Mononuclear cell (primary cell): ENCODE data around the gene SLC5A2. TPM values are rescaled to one million over a fixed set of nuclear protein-coding genes. Genes with fewer than 3 reads are reported as not detected.
"Not testable (repeated sequence)": the region's sequence is repeated elsewhere in the genome, so short reads cannot be mapped to it uniquely, and the experiment has no call there.

ENCODE experiments used
- H3K27me3 ChIP-seq: 2 replicates; pipeline ENCODE4 v1.6.0; 2011; ENCODE audit warnings: low read length, control low read depth; ENCODE audit not compliant: insufficient read depth
- H3K4me1 ChIP-seq: 2 replicates; pipeline ENCODE4 v1.5.1; 2011; ENCODE audit warnings: mild to moderate bottlenecking, low read length, control low read depth; ENCODE audit not compliant: insufficient read depth
- H3K4me3 ChIP-seq: 2 replicates; pipeline ENCODE4 v1.5.1; 2011; ENCODE audit warnings: mild to moderate bottlenecking, low read length, moderate library complexity
- H3K9me3 ChIP-seq: 2 replicates; pipeline ENCODE4 v1.5.1; 2011; ENCODE audit warnings: low read depth, mild to moderate bottlenecking, control low read depth, low read length
- total RNA-seq: library from RNA; depleted of rRNA; stranded (reverse); fragments of >200 nt; gene quantifications from one replicate; pipeline ENCODE4 v1.2.3, GENCODE V29; 2012

The SLC5A2 gene
- total RNA-seq, 1 donor: 0.42 TPM

DNA sequence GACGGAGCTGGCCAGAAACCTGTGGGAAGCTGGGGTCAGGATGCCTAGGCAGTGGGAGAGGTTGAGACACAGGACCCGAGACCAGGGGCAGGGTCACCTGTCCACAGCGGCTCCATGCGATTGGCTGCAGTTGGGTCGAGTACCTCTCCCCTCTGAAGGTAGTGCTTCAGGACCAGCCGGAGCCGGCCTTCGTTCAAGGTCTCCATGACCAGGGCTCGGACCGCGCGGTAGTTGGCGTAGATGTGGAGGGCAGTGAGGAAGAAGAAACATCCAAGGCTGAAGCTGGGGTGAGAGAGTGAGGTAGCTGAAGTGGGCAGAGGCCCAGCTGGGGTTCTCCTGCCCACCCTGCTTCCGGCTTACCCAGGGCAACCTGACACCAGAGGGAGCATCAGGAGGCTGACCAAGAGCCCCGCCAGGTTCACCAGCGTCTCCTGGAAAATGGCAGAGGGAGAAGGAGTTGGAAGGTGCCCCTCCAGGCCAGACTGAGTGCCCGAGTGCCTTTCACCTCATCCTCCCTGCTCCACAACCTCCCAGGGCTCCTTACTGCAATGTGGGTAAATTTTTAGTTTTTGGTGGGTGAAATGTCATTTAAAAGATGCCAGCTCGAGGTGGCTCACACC lies 10.7 kb downstream of the SLC5A2 start:
- Histone ChIP-seq H3K9me3 (no peaks in the 10 kb centered on the region), H3K4me1 (no peaks in the 10 kb centered on the region), H3K4me3 (no peak overlapping the region), H3K27me3 (no peaks in the 10 kb centered on the region)

- Histone ChIP-seq H3K27me3 (no peaks in the 10 kb centered on the region), H3K4me1 (no peaks in the 10 kb centered on the region), H3K9me3 (no peaks in the 10 kb centered on the region), H3K4me3 (no peak overlapping the region)
Measured at GRCh38 chr16:31496670-31497069, 13.7 kb downstream of the SLC5A2 start.

GRCh38 chr16:31498493-31498892 lies 15.6 kb downstream of the SLC5A2 start:
- Histone ChIP-seq H3K4me1 (no peaks in the 10 kb centered on the region), H3K4me3 (no peak overlapping the region), H3K9me3 (no peaks in the 10 kb centered on the region), H3K27me3 (no peaks in the 10 kb centered on the region)

DNA sequence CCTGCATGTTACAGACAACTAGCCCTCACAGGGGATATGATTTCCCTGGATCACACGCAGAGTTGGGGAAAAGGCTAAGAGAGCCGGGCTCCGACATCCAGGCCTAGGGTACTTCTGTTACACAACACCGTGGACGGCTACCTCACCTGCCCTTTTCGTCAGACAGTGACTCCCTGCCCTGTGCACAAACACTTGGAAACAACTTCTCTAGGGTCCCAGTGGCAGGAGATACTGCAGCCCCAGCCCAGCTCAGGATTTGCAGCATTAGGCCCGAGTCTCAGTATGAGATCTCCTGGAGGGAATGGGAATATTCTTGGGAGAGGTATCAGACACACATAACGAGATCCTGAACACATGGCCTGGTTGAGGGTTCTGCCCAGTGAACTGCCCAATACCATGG lies 17.0 kb downstream of the SLC5A2 start:
- Histone ChIP-seq H3K4me3 (no peak overlapping the region), H3K9me3 (no peaks in the 10 kb centered on the region), H3K4me1 (no peaks in the 10 kb centered on the region), H3K27me3 (no peaks in the 10 kb centered on the region)

GRCh38 chr16:31501226-31501965 lies 18.5 kb downstream of the SLC5A2 start:
- H3K9me3 ChIP-seq: no peaks in the 10 kb centered on the region
- peaks cover 11% of the 10 kb centered on the region for H3K4me1 ChIP-seq
- H3K27me3 ChIP-seq: no peaks in the 10 kb centered on the region
- no peak overlapping the region for H3K4me3 ChIP-seq

DNA sequence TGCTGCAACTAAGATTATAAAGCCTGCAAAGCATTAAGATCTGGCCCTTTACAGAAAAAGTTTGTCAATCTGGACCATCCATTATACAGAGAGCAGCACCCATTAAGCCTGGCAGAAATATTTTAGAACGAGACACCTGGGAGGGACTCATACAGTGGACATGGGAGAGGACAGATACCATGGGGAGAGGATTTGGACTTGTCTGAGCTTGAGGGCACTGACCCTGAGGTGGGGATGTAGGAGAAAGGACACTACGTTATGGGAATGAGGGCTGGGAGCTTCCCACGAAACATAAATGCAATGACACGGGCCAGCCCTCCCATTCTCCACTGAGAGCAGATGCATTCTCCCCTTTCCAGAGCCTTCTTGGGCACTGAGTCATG lies 19.0 kb downstream of the SLC5A2 start:
- no peaks in the 10 kb centered on the region for H3K9me3 ChIP-seq
- no peak overlapping the region for H3K4me3 ChIP-seq

GRCh38 chr16:31502981-31503380 lies 20.1 kb downstream of the SLC5A2 start:
- Histone ChIP-seq H3K4me3 (no peak overlapping the region), H3K27me3 (no peaks in the 10 kb centered on the region), H3K4me1 (peaks cover 25% of the 10 kb centered on the region), H3K9me3 (no peaks in the 10 kb centered on the region)

More for the DNA sequence above, 19.0 kb downstream of the SLC5A2 start:
- no peaks in the 10 kb centered on the region for H3K27me3 ChIP-seq
- H3K4me1 ChIP-seq: peaks cover 17% of the 10 kb centered on the region

GRCh38 chr16:31503555-31503954 lies 20.6 kb downstream of the SLC5A2 start:
- peaks cover 26% of the 10 kb centered on the region for H3K4me1 ChIP-seq
- H3K9me3 ChIP-seq, H3K4me3 ChIP-seq, H3K27me3 ChIP-seq: not testable (repeated sequence)

DNA sequence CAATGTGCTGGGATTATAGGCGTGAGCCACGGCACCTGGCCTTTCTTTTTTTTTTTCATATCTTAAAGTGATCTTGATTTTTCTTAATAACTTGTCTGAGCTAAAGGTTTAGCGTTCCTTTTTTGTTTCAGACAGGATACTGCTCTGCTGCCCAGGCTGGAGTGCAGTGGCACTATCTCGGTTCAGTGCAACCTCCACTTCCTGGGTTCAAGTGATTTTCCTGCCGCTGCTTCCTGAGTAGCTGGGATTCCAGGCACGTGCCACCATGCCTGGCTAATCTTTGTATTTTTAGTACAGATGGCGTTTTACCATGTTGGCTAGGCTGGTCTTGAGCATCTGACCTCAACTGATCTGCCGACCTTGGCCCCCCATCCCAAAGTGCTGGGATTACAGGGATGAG lies 21.2 kb downstream of the SLC5A2 start:
- H3K4me3 ChIP-seq: no peak overlapping the region
- H3K9me3 ChIP-seq: no peaks in the 10 kb centered on the region
- H3K27me3 ChIP-seq: no peaks in the 10 kb centered on the region
- H3K4me1 ChIP-seq: peaks cover 32% of the 10 kb centered on the region

GRCh38 chr16:31505483-31505882 lies 22.6 kb downstream of the SLC5A2 start:
- H3K4me3 ChIP-seq: no peak overlapping the region
- H3K9me3 ChIP-seq: no peaks in the 10 kb centered on the region
- no peaks in the 10 kb centered on the region for H3K27me3 ChIP-seq
- peaks cover 37% of the 10 kb centered on the region for H3K4me1 ChIP-seq

DNA sequence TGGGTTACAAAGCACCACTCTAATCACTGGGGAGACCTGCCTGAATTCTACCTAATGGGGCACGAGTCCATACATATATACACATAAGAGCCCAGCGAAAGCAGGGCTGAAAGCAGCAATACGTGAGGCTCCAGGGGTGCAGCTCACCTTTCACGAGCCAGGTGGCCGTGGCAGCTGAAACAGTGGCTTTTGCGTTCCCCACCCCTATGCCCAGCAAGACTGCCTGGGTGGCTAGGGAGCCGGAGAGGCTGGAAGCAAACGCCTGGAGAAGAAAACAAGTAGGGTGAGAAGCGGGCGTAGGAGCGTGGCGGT lies 24.6 kb downstream of the SLC5A2 start:
- Histone ChIP-seq H3K4me3 (peak overlapping the region; percentile 84), H3K9me3 (no peaks in the 10 kb centered on the region)

GRCh38 chr16:31507929-31508705 lies 25.2 kb downstream of the SLC5A2 start, which contains the start of gene RUSF1:
Gene RUSF1 (minus strand): TSS chr16:31508391. CDS start chr16:31508373, 18 bp downstream.
- peaks cover 37% of the 10 kb centered on the region for H3K4me1 ChIP-seq
- H3K9me3 ChIP-seq: no peaks in the 10 kb centered on the region
- H3K4me3 ChIP-seq: peak within 1 kb of the TSS; percentile 84
- no peaks in the 10 kb centered on the region for H3K27me3 ChIP-seq

More for the DNA sequence above, 24.6 kb downstream of the SLC5A2 start:
- H3K27me3 ChIP-seq: no peaks in the 10 kb centered on the region
- peaks cover 37% of the 10 kb centered on the region for H3K4me1 ChIP-seq

DNA sequence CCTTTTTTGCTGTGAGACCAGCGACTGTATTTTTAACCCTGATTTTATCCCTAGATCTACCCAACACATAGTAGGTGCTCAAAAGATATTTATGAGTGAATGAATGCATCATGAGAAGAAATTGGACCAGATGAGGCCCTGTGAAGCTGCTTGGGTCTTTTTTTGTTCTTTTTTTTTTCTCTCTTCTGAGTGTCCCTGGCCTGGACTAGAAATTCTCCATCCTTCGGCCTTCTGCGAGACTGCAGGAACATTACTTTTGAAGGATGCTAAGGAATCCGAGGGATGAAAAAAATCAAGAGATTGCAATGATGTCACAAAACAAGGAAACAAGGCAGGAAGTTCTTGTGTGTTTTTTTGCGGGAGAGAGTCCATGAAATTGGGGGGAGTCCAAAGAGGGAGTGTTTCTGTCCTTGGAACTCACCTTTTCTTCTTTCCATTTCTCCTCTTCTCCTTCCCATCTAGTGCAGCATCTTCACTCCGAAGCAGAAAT lies 25.8 kb downstream of the SLC5A2 start:
- peak overlapping the region; percentile 84 for H3K4me3 ChIP-seq
- H3K4me1 ChIP-seq: peaks cover 37% of the 10 kb centered on the region

GRCh38 chr16:31513126-31513525 lies 30.2 kb downstream of the SLC5A2 start:
- no peaks in the 10 kb centered on the region for H3K9me3 ChIP-seq
- no peak overlapping the region for H3K4me3 ChIP-seq
- H3K27me3 ChIP-seq: peaks cover 4% of the 10 kb centered on the region
- H3K4me1 ChIP-seq: peaks cover 12% of the 10 kb centered on the region

More for the DNA sequence above, 25.8 kb downstream of the SLC5A2 start:
- no peaks in the 10 kb centered on the region for H3K27me3 ChIP-seq
- no peaks in the 10 kb centered on the region for H3K9me3 ChIP-seq

- peaks cover 4% of the 10 kb centered on the region for H3K27me3 ChIP-seq
- no peak overlapping the region for H3K4me3 ChIP-seq
- peaks cover 8% of the 10 kb centered on the region for H3K4me1 ChIP-seq
- H3K9me3 ChIP-seq: no peaks in the 10 kb centered on the region
Measured at GRCh38 chr16:31513884-31514283, 31.0 kb downstream of the SLC5A2 start.
